ENCODE data around the gene ST3GAL4.

DNA sequence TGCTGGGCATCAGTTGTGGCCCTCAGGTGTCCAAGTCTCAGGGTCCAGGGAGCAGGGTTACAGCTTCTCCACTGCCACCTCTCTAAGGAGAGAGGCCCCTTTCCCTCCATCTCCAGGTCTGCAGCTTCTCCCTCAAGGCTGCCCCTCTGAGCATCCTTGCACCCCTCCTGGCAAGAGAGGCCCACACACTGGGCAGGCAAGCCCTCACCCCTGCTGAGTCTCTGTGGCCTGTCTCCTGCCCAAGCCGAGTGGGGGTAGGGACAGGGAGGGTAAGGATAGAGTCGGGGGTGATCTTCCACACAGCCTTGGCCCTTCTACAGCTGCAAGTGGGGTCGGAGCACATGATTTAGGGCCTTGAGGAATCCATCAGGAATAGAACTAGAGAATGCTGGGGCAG is 76.6 kb downstream of the ST3GAL4 start:
- TF ChIP-seq, protein P1, sequence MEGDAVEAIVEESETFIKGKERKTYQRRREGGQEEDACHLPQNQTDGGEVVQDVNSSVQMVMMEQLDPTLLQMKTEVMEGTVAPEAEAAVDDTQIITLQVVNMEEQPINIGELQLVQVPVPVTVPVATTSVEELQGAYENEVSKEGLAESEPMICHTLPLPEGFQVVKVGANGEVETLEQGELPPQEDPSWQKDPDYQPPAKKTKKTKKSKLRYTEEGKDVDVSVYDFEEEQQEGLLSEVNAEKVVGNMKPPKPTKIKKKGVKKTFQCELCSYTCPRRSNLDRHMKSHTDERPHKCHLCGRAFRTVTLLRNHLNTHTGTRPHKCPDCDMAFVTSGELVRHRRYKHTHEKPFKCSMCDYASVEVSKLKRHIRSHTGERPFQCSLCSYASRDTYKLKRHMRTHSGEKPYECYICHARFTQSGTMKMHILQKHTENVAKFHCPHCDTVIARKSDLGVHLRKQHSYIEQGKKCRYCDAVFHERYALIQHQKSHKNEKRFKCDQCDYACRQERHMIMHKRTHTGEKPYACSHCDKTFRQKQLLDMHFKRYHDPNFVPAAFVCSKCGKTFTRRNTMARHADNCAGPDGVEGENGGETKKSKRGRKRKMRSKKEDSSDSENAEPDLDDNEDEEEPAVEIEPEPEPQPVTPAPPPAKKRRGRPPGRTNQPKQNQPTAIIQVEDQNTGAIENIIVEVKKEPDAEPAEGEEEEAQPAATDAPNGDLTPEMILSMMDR (IDR thresholded peaks at IDR 0.05), result no peak
- TF ChIP-seq POLR2A (IDR thresholded peaks at IDR 0.05) (no peak), POLR2AphosphoS5 (IDR thresholded peaks at IDR 0.05) (no peak)
